CD4-positive, alpha-beta T cell treated with Interleukin-21 for 1 hour (primary cell): ENCODE data around the gene FAXDC2.

Experiments
- DNase-seq: peaks from one replicate; pipeline ENCODE4 v3.0.0-alpha.2; 2020

The FAXDC2 gene

DNA sequence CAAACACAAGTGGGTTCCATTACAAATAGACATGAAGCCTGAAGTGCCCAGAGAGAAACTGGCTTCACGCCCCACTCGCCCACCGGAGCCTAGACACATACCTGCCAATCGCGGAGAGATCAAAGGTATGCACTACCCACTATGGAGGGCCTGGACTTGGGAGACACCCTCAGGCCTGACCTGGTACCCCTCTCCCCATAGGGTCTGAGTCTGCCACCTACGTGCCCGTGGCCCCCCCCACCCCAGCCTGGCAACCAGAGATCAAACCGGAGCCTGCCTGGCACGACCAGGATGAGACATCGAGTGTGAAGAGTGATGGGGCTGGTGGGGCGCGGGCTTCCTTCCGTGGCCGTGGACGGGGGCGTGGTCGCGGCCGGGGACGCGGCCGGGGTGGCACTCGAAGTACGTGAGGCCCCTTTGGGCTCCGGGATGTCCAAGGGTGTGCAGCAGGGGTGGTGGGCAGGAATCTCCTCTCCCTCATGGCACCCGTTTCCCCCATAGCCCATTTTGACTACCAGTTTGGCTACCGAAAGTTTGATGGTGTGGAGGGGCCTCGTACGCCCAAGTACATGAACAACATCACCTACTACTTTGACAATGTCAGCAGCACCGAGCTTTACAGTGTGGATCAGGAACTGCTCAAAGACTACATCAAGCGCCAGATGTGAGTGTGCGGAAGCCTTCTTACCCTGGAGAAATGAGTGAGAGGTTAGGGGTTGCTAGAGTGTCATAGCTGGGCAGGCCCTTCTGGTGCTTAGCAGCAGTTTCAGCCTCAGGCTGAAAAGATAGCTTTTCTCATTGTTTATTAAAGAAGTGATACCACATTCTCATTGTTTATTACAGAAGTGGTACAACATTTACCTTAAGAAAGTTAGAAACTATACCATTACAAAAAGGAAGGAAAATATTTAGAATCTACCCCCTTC lies 56.5 kb downstream of the FAXDC2 start:
- no peak for DNase-seq

DNA sequence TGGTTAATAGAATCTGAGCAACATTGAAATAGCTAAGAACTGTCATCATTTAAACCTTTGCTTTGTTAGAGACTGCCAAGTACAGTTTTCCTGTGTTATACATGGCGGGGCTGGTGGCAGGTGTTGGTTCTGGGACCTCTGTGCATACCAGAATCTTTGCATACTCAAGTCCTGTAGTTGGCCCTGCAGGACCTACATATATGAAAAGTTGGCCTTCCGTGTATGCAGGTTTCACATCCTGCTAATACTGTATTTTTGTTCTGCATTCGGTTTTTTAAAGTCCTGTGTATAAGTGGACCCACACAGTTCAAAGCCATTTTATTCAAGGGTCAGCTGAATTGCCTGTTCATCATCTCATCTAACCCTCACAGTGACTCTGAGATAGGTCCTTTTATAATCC lies 58.9 kb downstream of the FAXDC2 start:
- DNase-seq: no peak

DNA sequence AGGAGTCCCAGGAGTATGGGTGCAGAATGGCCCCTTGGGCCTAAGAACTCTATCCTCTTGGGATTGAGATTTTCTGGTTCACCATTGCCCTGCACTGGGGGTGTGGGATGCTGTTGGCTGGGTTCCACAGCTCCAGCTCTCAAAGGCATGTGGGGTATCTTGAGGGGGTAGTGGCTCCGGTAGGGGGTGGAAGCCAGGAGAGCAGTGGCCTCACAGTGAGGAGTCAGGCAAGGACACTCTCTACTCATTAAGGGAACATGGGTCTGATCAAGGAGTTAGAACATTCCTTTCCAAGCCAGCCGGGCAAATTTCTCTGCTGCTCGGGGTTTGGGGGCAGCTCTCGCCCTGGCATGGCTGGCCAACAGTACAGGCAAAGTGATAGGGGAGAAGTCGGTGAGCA lies 62.2 kb downstream of the FAXDC2 start:
- DNase-seq: no peak

DNA sequence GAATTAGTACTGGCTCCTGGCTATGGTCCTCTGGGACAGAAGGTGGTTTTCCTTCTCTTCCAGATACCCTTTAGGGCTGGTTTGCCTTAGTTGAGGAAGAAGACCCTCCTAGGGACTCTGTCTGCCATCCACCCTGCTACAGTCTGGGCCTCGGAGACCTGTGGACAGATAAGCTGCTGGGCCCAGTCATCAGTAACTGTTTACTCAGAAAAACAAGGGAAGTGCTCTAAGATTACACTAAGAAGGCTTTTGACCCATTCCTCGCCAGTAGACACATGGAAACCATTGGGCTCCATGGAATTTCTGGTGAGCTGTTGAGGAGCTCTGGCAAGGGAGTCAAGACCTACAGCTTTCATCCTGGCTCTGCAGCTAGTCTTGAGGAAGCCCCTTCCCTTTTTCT lies 64.0 kb downstream of the FAXDC2 start:
- DNase-seq: no peak

DNA sequence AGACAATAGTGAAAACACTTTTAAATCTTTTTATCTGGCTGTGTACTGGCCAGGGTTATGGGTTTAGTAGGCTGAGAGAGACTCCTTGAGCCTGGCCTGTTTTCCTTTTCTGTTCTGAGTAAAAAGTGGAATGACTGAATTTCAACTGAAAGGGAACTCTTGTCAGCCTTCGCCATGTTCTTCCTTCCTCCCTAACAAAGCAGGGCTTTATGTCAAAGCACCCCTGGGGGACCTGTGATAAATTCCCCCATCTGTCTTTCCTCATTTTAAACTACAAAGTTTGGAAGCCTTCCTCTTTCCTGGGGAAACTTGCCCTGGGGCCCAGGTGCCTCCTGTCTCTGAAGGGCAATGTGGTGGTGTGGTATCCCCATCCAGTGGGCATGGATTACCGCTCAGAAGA lies 65.5 kb downstream of the FAXDC2 start:
- no peak for DNase-seq

DNA sequence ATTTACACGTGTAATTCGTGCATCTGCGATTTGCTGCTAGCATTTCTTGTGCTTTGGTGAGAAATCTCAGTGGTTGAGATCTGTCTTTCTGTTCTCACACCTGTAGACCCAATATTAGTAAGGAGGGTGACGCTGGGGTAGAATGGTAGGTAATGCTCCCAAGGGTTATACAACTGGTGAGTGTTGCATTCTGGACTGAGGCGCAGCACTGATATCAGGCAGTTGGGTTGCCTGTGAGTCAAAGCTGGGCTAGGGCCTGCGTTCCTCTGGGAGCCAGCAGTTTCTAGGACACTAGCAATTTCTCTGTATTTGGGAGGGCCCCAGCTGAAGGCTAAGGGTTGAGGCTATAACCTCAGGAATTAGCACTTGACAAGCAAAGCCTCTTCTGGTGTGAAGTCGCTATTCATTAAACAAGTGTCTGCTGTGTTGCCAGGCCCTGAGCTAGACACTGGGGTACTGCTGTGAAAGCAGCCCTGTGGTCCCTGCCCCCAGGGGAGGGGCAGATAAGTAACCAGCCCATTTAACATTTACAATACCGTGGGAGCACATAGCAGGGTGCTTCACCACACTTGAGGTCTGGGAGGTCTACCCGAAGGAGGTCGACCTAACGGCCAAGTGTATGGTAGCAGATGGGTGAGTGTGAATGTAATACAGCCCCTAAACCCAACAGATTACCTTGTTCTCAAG lies 66.5 kb downstream of the FAXDC2 start:
- no peak for DNase-seq

DNA sequence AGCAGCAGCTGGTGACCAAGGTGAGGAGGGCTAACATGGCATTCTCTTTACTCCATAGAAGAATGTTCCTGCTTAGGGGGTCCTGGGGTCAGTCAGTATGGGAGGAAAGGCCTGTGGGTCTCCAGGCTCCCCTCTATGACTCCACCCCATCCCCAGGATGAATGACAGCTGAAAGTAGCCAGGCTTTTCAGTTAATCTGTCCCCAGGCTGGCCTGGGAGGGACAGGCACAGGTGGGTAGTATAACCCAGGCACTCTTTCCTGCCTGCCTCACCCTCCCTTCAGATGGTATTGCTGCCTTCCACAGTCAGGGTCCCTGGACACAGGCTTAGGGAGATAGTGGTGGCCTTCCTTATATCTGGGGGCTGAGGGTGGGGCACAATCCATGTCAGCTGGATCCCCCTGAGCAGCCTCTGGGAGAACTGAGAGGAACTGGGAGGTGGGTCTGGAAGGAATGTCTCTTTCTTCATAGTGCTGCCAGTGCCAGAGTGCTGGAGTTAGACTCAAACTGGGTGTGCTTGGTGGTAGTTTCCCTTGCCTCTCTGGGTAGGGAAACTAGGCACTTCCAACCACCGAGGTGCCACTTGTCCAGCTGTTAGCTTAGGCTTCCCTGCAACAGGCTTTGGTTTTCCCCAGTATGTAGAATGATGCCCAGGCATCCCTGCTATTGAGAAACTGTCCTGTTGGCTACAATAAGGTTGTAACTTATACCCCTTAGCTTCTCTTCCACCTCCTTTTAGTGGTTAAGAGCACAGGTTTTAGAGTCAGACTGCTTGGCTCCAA lies 67.4 kb downstream of the FAXDC2 start:
- no peak for DNase-seq

DNA sequence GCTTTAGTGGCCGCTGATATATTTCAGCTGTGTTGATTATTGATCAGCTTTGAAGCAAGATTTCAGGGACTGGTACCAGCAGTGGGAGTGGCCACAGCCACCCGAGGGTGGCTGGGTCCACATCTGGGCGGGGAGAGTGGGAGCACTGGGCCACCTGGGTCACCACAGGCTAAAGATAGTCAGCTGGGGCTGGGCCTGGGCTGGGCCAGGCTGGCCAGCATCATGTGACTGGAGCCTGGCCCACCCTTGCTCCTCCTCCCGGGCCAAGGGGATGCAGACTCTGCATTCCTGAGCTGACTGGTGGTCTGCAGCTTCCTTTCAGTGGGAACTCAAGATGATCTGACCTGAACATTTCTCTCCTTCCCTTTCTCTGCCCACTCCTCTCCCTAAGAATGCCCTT lies 68.1 kb downstream of the FAXDC2 start:
- DNase-seq: no peak

DNA sequence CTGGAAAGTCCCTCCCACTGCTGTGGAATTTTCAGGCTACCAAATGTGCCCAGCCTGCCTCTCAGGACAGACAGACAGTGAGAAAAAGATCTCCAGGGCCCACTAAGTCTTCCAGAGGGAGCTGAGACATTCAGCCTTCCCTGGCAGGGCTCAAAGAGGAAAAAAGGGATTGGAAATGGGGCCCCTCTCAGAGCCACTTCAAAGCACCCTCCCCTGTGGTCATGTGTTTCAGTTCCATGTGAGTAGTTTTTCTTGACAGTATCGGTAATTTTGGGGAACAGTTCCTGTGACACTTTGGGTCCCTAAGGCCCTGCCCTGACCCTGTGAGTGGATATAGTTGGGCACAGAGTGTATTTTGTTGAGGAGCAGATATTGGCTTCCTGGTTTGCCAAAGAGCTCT lies 70.3 kb downstream of the FAXDC2 start:
- DNase-seq: no peak

DNA sequence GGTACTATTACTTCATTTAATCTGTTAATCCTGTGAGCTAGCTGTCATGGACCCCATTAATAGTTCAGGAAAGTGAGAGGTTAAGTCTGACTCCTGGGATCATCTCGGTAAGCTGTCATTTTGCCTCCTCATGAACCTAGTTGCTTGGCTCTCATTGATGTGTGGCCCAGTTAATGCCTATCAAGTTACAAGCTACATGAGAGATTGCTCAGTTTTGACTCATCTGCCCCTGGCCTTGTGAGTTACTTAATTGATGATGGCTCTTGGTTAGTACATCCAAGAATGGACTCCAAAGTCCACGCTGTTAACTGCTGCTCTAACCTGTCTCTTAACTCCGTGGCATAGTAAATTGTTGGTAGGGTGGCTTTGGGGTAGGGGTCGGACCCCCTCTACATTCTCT lies 71.3 kb downstream of the FAXDC2 start:
- DNase-seq: no peak

DNA sequence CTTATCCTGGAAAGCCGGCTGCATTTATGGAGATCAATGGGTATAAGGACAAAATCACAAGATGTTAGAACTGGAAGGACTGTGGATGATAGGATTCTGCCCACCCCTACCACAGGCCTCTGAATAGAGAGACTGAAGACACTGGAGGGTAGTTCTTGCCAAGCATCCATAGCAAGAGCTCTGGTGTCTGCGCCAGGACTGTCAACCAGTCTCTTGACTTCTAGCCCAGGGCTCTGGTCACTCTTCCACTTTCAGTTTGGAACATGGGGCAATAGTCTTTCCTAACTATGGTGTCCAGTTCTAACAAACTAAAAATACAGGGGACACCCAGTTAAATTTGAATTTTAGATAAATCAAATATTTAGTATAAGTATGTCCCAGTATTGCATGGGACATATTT lies 71.9 kb downstream of the FAXDC2 start:
- DNase-seq: no peak

DNA sequence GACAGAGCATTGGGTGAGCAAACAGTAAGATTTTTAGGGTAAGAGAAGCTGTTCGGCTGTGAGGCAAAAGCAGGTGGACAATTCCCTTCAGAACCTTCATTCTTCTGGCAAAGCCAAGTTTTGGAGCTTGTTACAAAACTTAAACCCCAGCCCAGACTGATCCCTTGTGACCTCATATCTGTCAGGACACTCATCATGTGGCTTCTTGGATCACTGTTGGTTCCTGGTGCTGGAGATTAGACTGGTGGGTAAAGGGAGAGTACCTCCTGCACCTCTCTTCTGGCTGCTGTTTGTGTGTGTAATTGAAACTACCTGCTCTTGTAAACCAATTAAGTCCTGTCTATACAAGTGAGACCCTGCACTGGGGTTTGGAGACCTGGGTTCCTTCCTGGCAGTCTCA lies 74.2 kb downstream of the FAXDC2 start:
- no peak for DNase-seq

DNA sequence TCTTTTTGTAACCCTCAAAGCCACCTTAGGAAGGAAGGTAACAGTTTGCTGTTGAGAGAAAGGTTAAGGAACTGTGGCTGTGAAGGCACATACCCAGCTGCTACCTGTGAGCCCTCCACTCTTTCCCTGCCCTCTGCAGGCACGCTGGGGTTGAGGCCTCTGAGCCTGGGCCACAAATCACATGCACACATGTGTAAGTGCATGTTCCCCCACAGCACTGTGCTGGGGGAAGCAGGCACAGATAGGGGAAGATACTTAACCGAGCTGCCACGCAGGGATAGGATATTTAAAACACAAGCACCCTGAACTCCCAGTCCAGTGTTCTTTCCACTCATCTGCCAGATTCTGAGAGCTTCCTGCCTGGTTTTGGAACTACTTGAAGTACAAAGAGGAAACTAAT lies 77.1 kb downstream of the FAXDC2 start:
- no peak for DNase-seq

DNA sequence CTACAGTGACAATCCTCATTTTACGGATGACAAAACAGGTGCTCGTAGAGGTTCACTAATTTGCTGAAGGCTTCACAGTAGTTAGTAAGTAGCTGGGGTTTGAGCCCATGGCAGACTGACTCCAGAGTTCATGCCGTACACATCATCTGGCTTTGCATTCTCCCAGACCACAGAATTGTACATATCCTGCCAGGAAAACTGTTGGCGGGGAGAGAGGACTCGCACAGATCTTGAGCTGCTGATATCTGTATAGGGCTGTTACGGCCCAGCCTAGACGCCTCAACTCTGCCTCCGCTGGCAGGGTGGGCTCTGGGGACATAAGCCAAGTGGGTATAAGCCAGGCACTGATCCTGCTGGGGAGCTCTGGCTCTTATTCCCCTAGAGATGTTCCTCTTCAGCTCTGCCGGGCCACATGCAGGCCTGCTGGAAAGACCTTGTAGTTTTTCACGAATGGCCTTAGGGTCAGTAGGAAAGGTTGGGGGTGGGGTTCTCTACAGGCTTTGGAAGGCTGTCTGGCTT lies 79.0 kb downstream of the FAXDC2 start:
- no peak for DNase-seq

DNA sequence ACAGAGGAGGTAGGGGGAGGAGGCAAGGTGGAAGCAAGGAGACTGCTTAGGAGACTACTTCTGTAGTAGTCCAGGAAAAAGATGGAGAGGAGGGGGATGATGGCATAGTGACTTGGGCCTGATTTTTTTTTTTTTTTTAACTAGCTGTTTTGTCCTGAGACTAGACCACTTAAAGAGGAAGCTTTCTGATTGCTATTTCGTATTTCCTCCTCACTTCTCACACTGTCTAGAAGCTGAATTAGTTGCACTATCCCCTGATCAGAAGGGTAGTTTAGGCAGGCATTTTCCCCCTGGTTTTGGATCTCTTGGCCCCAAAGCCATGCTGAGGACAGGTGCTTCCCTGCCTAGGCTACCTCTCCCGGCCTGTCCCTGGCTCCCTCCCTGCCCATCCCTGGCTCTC lies 80.3 kb downstream of the FAXDC2 start:
- DNase-seq: no peak
